Ovary (tissue), 3 donors: ENCODE measurements around the gene KCNJ4.

Experiments used
- EP300 ChIP-seq: sonication (generic); formaldehyde crosslinking; IDR thresholded peaks from one replicate; pipeline ENCODE4 v1.6.1; 2017; ENCODE audit warnings: antibody characterized with exemption
- POLR2A ChIP-seq: fragments of 450-650 bp; IDR thresholded peaks from one replicate; pipeline ENCODE4 v1.6.1; 2017; ENCODE audit warnings: antibody characterized with exemption, mild to moderate bottlenecking, moderate library complexity
- TF ChIP-seq, protein P1 (sequence below), 3 donors: fragments of 450-650 bp in 2 of 3; fragments of 200-600 bp in 1 of 3; IDR thresholded peaks; one replicate each; pipeline versions ENCODE4 v1.5.1 to v1.8.0; 2016 to 2022; ENCODE audit warnings: antibody characterized with exemption in 3 of 3, mild to moderate bottlenecking in 1 of 3
- donor health status: DM: no; HTN: no; CAD: no.

DNA sequence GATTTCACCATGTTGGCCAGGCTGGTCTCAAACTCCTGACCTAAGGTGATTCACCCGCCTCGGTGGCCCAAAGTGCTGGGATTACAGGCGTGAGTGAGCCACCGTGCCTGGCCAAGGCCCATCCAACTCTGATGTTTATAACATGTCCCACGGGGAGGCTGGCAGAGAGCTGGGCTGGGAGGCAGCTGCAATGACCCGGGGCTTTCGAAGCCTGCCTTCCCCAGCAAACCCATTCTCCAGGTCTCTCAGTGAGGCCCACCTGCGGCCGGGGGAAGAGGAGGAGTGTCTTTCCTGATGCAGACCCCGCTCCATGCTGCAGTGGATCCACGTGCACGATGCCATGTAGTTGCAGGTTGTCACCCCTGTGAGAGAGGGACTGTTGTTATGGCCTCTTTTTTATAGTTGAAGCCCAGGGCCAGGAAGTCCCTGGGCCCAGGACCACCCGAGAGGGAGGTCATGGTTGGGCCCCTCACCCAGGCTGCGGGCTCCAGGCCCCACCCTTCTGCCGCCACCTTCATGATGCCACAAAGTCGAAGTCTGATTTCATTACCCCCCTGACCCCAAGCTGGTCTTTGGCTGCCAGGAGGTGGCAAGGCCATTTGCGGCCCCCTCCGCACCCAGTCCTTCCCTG, 38.3 kb downstream of the KCNJ4 start:
- no peak for TF ChIP-seq EP300
- TF ChIP-seq, protein P1, sequence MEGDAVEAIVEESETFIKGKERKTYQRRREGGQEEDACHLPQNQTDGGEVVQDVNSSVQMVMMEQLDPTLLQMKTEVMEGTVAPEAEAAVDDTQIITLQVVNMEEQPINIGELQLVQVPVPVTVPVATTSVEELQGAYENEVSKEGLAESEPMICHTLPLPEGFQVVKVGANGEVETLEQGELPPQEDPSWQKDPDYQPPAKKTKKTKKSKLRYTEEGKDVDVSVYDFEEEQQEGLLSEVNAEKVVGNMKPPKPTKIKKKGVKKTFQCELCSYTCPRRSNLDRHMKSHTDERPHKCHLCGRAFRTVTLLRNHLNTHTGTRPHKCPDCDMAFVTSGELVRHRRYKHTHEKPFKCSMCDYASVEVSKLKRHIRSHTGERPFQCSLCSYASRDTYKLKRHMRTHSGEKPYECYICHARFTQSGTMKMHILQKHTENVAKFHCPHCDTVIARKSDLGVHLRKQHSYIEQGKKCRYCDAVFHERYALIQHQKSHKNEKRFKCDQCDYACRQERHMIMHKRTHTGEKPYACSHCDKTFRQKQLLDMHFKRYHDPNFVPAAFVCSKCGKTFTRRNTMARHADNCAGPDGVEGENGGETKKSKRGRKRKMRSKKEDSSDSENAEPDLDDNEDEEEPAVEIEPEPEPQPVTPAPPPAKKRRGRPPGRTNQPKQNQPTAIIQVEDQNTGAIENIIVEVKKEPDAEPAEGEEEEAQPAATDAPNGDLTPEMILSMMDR (IDR thresholded peaks at IDR 0.05) = no peak
- no peak for TF ChIP-seq POLR2A
